ENCODE measurements around the gene HTR3E.

DNA sequence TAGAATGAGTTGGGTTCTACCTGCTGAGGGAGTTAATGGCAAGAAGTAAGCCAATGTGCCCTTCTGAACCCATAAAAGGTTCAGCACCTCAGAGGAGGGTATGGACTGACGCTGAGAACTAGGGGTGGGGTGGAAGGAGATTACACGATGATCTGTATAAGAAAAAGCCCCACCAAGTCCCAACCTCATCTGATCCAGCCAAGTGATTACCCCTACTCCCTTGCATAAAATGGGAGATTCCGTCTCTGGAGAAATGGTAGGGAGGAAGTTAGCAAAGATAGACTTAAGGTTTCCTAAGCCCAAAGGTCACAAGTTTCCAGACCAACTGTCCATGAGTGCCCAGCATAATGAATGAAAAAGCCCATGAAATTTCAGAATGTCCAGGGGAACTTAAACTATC, 51.2 kb downstream of the HTR3E start:
- TF ChIP-seq CTCF (conservative IDR thresholded peaks at IDR 0.05; ENCODE audit: low read length) = no peak
- TF ChIP-seq EZH2phosphoT487 (IDR thresholded peaks at IDR 0.05; ENCODE audit: borderline replicate concordance, low read depth, low read length) = no peak

All from OCI-LY7 (cell line).